Measurements from ENCODE around the gene IPO9.

- no peak for TF ChIP-seq POLR2AphosphoS5 (IDR thresholded peaks at IDR 0.05)
- no peak for TF ChIP-seq CTCF (IDR thresholded peaks at IDR 0.05)
- TF ChIP-seq POLR2A (IDR thresholded peaks at IDR 0.05) = no peak
Observed at GRCh38 chr1:201781437-201781836, 47.5 kb upstream of the IPO9 start.
